HUES48 (cell line): ENCODE data around the gene ZP4.

Source experiments
- H3K27ac ChIP-seq: one replicate; pipeline ENCODE4 v1.7.0; 2013; ENCODE audit warnings: low read depth, low read length, inconsistent platforms
- H3K27me3 ChIP-seq: 2 replicates; pipeline ENCODE4 v1.6.1; 2013; ENCODE audit warnings: mild to moderate bottlenecking, low read length; ENCODE audit not compliant: control insufficient read depth, insufficient read depth
- H3K36me3 ChIP-seq: 2 replicates; pipeline ENCODE4 v1.6.1; 2013; ENCODE audit warnings: low read length; ENCODE audit not compliant: control insufficient read depth, insufficient read depth
- H3K4me1 ChIP-seq: 2 replicates; pipeline ENCODE4 v1.6.1; 2013; ENCODE audit warnings: mild to moderate bottlenecking, low read length; ENCODE audit not compliant: control insufficient read depth, insufficient read depth
- H3K4me3 ChIP-seq: 2 replicates; pipeline ENCODE4 v1.5.1; 2013; ENCODE audit warnings: mild to moderate bottlenecking, low read depth, low read length
- H3K9ac ChIP-seq: 2 replicates; pipeline ENCODE4 v1.6.1; 2013; ENCODE audit warnings: mild to moderate bottlenecking, low read depth, low read length, moderate library complexity
- H3K9me3 ChIP-seq: 2 replicates; pipeline ENCODE4 v1.6.1; 2013; ENCODE audit warnings: low read length; ENCODE audit not compliant: control insufficient read depth, insufficient read depth

ZP4 gene, protein sequence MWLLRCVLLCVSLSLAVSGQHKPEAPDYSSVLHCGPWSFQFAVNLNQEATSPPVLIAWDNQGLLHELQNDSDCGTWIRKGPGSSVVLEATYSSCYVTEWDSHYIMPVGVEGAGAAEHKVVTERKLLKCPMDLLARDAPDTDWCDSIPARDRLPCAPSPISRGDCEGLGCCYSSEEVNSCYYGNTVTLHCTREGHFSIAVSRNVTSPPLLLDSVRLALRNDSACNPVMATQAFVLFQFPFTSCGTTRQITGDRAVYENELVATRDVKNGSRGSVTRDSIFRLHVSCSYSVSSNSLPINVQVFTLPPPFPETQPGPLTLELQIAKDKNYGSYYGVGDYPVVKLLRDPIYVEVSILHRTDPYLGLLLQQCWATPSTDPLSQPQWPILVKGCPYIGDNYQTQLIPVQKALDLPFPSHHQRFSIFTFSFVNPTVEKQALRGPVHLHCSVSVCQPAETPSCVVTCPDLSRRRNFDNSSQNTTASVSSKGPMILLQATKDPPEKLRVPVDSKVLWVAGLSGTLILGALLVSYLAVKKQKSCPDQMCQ

DNA sequence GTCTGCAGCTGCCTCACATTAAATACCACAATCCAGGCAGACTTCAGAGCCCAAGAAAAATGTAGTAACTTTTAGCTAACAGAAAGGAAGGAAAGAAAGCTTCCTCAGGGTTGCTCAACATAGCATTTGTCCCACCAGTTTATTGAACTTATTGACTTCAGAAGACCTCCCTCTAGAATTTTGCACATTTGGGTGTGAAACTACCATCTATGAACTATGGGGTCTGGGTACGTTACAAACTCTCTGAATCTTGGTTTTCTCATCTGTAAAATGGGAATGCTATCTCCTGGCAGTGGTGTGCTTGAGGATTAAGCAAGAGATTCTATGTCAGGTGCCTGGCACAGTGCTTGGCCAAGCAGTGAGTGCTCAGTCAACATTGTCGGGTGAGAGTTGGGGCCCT, at the start of gene ZP4:
ZP4 (minus strand) TSS at position 101 of the 400 bp plus-strand sequence. CDS start 287 bp downstream, outside the sequence.
- H3K4me3 ChIP-seq, result no peak within 1 kb of the TSS
- no peaks in the 10 kb centered on the region for H3K4me1 ChIP-seq
- H3K9ac ChIP-seq, result no peak within 1 kb of the TSS

DNA sequence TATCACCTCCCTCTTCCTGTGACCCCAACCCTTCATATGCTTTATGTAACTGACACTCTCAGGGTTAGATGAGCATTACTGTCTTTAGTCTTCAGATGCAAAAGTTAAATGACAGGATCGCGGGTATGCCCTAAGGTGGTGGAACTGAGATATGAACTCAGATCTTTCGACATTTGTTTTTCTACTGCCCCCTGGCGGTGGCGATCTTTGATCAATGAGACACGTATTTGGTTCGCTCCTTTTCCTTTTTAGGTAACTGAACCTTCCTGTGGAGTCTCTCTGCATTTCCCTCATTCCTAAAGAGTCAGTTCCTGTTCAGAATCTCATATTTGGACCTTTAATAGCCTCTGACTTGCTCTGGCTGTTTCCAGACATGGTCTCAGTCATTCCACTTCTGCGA, 47.8 kb upstream of the ZP4 start:
- Histone ChIP-seq H3K36me3 (no peaks in the 10 kb centered on the region), H3K9me3 (no peaks in the 10 kb centered on the region; the same call in 1 of the 2 replicates), H3K27me3 (no peaks in the 10 kb centered on the region), H3K27ac (no peak overlapping the region), H3K9ac (no peak overlapping the region), H3K4me1 (no peaks in the 10 kb centered on the region), H3K4me3 (no peak overlapping the region)

More for the DNA sequence above, at the start of gene ZP4:
- Histone ChIP-seq H3K27me3 (no peaks in the 10 kb centered on the region), H3K9me3 (no peaks in the 10 kb centered on the region), H3K36me3 (no peaks in the 10 kb centered on the region), H3K27ac (no peak within 1 kb of the TSS)

DNA sequence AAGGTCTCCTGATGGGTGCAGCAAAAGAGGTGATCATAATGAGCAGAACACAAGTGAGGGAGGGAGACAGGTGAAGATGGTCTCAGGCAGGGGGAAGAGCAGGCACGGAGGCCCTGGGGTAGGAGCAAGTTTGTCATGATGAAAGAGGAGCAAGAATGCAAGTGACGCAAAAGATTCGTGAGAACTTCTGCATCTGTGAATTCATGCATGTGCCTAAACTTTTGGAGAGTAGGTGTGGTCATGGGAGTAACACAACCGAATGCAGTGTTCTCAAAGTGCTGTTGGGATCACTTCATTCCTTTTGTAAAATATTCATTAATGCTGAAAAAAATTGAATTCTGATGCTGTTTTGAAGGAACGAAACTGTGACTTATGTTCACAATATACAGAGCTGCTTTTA, 47.3 kb upstream of the ZP4 start:
- Histone ChIP-seq H3K27me3 (no peaks in the 10 kb centered on the region), H3K27ac (no peak overlapping the region), H3K9me3 (no peaks in the 10 kb centered on the region; the same call in 1 of the 2 replicates), H3K4me3 (no peak overlapping the region), H3K9ac (no peak overlapping the region), H3K4me1 (no peaks in the 10 kb centered on the region), H3K36me3 (no peaks in the 10 kb centered on the region)

DNA sequence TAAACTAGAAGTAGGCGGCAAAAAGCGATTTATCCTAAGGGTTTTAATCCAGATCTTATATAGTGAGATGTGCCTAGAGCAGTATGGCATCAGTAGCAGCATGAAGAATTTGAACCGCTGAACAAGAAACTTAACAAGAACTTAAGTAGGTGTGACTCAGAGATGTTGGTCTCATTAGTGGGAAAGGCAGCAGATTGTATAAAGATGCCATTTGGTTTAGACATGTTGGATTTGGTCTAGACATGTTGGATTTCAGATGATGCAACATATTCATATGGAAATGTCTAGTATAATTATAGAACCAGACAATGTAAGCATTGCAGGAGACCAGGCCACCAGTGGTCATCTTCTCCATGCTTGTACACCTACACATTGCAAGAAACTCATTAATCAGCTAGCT, 42.1 kb upstream of the ZP4 start:
- Histone ChIP-seq H3K9me3 (no peaks in the 10 kb centered on the region), H3K27ac (no peak overlapping the region), H3K27me3 (no peaks in the 10 kb centered on the region), H3K36me3 (no peaks in the 10 kb centered on the region), H3K4me1 (no peaks in the 10 kb centered on the region), H3K4me3 (no peak overlapping the region), H3K9ac (no peak overlapping the region)

DNA sequence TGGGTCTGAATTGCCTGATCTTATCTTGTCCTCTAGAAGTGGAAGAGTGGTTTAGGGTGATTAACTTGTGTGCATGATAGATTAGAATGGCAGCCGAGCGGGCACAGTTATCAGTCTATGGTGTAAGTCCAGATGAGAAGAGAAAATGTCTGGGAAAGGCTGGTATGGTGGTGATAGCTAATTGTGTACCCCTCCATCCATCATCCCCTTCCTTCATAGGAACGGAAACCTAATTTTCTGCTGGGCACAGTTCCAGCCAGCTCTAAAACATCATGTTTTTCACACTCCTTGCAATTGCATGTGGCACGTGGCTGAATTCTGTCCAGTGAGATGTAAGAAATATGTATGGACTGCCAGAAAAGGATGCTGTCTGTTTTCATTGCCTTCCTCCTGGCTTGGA, 40.9 kb upstream of the ZP4 start:
- Histone ChIP-seq H3K36me3 (no peaks in the 10 kb centered on the region), H3K4me3 (no peak overlapping the region), H3K27me3 (no peaks in the 10 kb centered on the region), H3K9me3 (no peaks in the 10 kb centered on the region), H3K9ac (no peak overlapping the region), H3K4me1 (no peaks in the 10 kb centered on the region), H3K27ac (no peak overlapping the region)

DNA sequence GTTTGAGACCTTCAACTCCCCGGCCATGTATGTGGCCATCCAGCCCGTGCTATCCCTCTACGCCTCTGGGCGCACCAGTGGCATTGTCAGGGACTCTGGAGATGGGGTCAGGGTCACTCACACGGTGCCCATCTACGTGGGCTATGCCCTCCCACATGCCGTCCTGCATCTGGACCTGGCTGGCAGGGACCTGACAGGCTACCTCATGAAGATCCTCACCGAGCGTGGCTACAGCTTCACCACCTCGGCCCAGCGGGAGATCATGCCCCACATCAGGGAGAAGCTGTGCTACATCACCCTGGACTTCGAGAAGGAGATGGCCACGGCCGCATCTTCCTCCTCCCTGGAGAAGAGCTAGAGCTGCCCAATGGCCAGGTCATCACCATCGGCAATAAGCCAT, 36.5 kb upstream of the ZP4 start:
- no peaks in the 10 kb centered on the region for H3K36me3 ChIP-seq
- no peak overlapping the region for H3K4me3 ChIP-seq
- no peaks in the 10 kb centered on the region for H3K4me1 ChIP-seq
- no peaks in the 10 kb centered on the region for H3K27me3 ChIP-seq
- H3K9me3 ChIP-seq, result no peaks in the 10 kb centered on the region
- no peak overlapping the region for H3K27ac ChIP-seq
- H3K9ac ChIP-seq, result no peak overlapping the region

DNA sequence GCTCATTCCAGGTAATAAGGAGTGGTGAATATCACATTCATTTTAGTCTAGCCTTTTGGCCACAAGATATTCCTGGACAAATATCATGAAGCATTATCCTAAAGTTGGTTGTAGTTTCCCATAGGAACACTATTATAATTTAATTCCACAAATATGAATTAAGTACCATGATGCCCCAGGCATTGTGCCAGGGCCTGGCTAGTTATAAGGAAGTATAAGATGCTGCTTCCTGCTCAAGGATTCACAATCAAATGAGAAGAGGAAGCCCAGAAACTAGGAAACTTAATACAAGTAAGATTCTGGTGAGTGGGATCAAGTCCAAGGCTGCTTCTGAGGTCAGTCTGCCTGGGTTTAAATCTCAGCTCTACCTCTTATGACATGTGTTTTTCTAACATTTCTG, 30.6 kb upstream of the ZP4 start:
- Histone ChIP-seq H3K27me3 (no peaks in the 10 kb centered on the region), H3K4me1 (no peaks in the 10 kb centered on the region), H3K9ac (no peak overlapping the region), H3K36me3 (no peaks in the 10 kb centered on the region), H3K4me3 (no peak overlapping the region), H3K9me3 (no peaks in the 10 kb centered on the region), H3K27ac (no peak overlapping the region)

DNA sequence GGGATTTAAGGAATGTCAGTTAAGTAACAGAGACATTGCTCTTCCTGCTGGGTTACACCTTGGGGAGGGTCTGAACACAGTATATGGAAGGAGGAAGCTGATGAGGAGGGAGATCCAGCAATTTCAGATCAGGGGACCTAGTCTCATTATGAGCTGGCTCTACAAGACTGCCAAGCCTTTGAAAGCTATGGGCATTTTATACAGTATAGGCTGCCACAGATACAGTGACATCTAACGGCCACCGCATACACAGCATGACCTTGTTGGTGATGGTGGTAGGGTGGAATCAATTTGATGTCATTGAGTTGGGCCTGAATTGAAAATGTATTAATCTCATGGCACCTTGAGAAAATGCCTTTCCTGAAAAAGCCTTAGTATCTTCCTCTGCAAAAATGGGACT, 22.6 kb upstream of the ZP4 start:
- Histone ChIP-seq H3K4me3 (no peak overlapping the region), H3K27me3 (no peaks in the 10 kb centered on the region), H3K27ac (no peak overlapping the region), H3K9ac (no peak overlapping the region), H3K36me3 (no peaks in the 10 kb centered on the region), H3K9me3 (peaks cover 17% of the 10 kb centered on the region), H3K4me1 (no peaks in the 10 kb centered on the region)

DNA sequence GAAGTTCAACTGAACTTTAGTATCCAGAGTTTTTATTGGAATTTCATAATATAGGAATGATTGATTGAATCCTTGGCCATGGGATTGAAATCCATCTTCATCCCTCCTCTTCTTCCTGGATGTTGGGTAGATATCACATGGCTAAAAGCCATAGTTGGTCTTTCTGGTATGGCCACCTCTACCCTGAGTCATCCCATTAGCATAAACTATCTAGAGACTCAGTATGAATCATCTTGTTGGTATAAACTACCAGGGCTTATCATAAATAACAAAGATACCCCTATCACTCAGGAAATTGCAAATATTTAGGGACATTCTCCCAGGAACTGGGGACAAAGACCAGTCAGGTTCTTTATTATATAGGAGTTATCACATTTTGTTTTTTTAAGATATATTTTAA, 21.2 kb upstream of the ZP4 start:
- H3K9ac ChIP-seq, result no peak overlapping the region
- H3K27me3 ChIP-seq, result no peaks in the 10 kb centered on the region
- no peaks in the 10 kb centered on the region for H3K4me1 ChIP-seq
- peaks cover 17% of the 10 kb centered on the region for H3K9me3 ChIP-seq
- no peak overlapping the region for H3K4me3 ChIP-seq
- no peaks in the 10 kb centered on the region for H3K36me3 ChIP-seq
- H3K27ac ChIP-seq, result no peak overlapping the region

DNA sequence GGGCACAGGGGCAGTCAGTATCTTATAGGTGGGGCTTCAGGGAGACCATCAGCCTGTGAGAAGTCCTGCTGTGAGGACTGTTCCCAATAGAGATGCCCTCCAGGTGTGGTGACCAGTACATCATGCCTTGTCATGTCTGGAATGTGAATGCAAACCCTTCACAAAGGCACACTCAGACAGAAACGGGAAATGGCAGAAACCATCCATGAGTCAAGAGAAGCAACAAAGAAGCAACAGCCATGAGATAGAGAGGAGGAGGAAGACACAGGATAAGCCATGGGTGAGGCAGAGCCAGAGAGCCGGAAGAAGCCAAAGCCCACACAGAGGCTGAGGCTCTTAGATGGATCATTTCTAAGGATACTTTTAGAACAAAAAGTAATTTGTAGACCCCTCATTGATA, 20.1 kb upstream of the ZP4 start:
- Histone ChIP-seq H3K27me3 (no peaks in the 10 kb centered on the region), H3K27ac (no peak overlapping the region), H3K9ac (no peak overlapping the region), H3K36me3 (no peaks in the 10 kb centered on the region), H3K4me3 (no peak overlapping the region), H3K9me3 (peaks cover 17% of the 10 kb centered on the region), H3K4me1 (no peaks in the 10 kb centered on the region)

DNA sequence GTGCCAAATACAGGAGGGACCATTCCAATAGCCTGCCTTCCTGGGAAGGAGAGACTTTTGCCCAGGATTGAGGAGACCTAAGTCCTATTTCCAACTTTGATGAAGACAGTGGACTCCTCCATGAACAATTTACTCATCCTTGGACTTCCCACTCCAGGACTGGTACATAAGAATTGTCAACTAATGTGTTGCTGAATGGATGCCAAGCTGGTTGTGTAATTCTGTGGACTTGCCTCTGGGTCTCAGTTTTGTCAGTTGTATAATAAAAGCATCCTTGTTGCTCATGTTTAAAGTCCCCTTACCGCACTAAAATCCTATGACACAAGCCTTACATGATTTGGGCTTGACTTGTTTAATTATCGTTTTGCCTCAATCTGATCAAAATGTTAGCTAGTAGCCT, 13.2 kb upstream of the ZP4 start:
- no peaks in the 10 kb centered on the region for H3K27me3 ChIP-seq
- no peak overlapping the region for H3K4me3 ChIP-seq
- H3K4me1 ChIP-seq, result peaks cover 8% of the 10 kb centered on the region
- H3K9ac ChIP-seq, result no peak overlapping the region
- H3K9me3 ChIP-seq, result no peaks in the 10 kb centered on the region
- no peak overlapping the region for H3K27ac ChIP-seq
- H3K36me3 ChIP-seq, result no peaks in the 10 kb centered on the region
